GM19452 (cell line): ENCODE data around the gene NAV2.

ENCODE experiments used
- ATAC-seq: cut with Tn5 transposase; IDR thresholded peaks from one replicate; pipeline ENCODE4 v1.9.1; 2021; ENCODE audit not compliant: unreplicated experiment

Gene NAV2

GRCh38 chr11:19686234-19686633, 26.4 kb upstream of the NAV2 start:
- ATAC-seq, result no peak

DNA sequence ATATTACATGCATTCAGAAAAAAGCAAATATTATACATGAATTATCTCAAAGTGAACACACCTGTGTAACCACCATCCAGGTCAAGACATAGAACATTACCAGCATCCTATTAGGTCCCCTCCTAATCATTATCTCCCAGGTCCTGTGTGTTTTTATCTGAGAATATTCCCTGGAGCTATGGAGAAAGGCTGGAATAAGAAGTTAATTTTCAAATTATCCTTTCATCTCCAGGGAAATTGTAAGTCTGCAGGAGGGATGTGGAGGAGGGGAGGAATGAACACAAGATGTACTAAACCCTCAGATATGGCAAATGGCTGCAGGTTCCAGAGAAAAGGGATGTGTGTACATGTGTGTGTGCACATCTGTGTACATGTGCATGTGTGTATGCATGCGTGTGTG, 25.2 kb upstream of the NAV2 start:
- ATAC-seq, result no peak

DNA sequence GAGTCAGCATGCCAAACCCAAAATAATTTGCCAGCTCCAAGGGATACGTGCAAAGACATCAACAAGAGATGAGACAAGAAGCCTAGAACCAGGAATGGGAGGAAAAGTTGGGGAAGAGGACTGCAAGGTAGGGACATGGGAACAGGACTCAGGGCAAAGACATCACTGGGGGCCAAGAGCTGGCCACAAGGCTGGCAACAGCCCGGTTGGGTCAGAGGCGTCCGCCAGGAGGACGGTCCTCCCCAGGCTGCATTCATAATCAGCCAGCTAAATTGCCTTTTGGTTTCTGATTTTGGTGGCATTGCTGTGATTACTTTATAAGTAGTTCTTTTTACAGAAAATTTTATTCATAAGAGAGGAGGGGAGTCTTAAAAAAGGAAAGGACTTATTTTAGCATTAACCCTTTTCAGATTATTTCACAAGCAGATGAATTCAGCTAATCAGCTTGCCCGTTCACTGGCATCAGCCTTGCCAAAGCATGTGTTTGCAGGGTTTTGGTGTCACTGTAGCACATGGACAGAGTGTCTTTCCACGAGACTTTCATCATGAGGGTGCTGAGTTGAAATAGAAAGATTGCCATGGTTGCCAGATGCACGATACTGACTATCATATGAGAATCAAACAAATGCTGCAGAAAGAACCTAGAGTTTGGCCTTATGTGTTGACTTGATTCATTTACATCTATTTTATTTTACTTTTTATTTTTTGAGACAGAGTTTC, 23.2 kb upstream of the NAV2 start:
- no peak for ATAC-seq

GRCh38 chr11:19690885-19691284, 21.8 kb upstream of the NAV2 start:
- ATAC-seq, result no peak

GRCh38 chr11:19691815-19692500, 20.7 kb upstream of the NAV2 start:
- no peak for ATAC-seq

DNA sequence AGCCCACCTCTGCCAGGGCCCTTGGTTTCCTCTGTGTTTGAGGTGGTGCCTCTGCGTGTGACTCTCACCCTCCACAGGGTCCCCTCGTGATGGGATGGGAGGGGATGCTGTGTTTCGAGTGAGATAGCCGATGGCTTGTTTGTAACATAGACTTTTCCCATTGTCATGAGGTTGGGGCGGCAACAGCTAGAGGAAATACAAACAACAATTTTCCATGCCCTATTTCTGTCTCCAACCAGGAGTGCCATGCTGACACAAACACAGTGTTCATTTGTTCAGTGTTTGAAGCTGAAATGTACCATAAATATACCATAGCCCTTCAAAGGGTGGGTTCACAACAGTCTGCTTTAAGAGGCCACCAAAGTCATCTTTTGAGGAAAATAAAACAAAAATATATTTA, 19.5 kb upstream of the NAV2 start:
- ATAC-seq, result no peak

DNA sequence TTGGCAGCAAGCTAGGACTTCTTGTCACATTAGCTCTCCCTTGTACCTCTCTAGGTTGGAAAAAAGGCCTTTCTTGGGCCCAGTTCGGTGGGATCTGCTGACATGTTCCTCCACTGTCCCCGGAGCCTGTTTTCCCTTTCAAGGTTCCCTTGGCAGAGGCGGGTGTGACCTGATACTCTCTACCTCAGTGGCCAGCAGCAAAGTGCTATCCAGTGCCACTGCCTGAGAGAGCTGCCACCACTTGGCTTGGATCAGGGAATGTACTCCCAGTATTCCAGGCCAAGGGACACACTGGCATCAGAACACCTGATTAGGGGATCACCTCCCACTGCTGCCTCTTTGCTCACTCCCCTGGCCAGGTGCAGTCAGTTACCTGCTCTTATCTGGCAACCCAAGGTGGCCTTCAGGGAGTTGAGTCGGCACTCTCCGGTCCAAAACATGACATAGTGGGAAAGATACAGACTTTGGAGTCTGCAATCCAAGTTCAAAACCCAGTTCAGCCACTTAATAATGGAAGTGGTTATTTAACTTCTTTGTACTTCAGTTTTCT, 17.8 kb upstream of the NAV2 start:
- ATAC-seq, result no peak

- no peak for ATAC-seq
Measured at GRCh38 chr11:19696073-19696472, 16.6 kb upstream of the NAV2 start.

DNA sequence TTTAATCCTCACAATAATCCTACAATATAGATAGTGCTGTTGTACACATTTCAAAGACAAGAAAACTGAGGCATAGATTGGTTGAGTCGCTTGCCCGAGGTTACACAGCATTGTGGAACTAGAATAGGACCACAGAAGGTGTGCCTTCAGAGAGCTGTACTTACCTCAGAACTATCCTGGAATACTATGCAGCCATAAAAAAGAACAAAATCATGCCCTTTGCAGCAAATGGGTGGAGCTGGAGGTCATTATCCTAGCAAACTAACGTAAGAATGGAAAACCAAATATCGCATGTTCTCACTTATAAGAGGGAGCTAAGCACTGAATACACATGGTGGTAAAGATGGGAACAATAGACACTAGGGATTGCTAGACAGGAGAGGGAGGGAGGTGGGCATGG, 15.7 kb upstream of the NAV2 start:
- no peak for ATAC-seq

GRCh38 chr11:19697721-19698121, 14.9 kb upstream of the NAV2 start:
- no peak for ATAC-seq

DNA sequence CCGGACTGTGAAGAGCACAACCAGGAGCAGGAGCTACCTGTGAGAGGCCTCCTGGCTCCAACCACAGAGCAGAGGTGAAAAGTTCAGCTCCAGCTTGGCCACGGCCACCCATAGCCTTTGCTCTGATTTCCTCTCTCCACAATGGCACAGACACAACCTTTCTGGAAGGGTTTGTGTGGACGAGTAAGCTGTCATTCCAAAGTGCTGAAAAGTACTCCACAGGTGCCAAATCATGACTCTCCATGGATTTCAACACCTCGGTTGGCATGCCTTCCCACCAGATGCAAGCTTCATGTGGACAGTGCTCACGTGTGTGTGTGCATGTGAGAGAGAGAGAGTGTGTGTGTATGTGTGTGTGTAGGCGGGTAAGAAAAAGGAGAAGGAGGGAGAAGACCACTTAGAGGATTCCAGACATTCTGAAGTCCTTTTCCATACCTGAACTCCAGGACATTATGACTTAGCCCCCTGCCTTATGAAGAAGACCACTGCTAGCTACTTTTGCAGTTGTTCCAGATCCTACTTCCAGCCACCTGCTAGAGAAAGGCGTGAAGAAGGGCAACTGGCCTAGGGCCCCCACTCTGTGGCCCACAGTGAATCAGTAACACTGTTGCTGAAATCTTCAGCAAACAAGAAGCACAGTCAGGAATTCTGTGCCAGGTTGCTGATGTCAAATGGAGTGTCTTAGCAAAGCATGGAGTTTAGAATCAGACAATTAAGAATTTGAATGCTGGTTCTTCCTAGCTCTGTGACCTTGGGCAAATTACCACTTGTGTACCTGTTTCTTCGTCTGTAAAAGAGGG, 13.9 kb upstream of the NAV2 start:
- no peak for ATAC-seq

DNA sequence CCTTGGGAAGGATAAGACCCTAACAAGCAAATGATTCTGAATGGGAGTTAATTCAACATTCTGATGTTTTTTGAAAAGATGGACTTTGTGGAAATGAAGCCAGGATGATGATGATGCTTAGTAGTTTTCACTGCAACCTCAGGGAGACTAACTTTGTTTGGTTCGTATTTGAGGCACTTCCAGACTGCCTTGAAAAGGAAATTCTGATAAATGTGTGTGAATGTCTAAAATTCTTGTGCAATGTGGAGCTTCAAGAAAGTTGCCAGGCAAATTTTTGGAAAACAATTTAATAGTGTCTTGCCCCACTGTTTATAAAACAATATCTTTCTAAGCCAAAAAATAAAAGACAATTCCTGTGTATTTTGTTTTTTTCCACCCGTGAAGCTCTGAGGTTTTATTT, 11.2 kb upstream of the NAV2 start:
- no peak for ATAC-seq

GRCh38 chr11:19702620-19703019, 10.0 kb upstream of the NAV2 start:
- ATAC-seq, result no peak

GRCh38 chr11:19703211-19703610, 9.4 kb upstream of the NAV2 start:
- ATAC-seq, result no peak

- ATAC-seq, result no peak
Measured at GRCh38 chr11:19704213-19704612, 8.4 kb upstream of the NAV2 start.

GRCh38 chr11:19705936-19706335, 6.7 kb upstream of the NAV2 start:
- ATAC-seq, result no peak

GRCh38 chr11:19711911-19712280, 741 bp upstream of the NAV2 start:
- no peak for ATAC-seq

GRCh38 chr11:19713196-19714021, 772 bp downstream of the NAV2 start:
- ATAC-seq, result peak; percentile 17

GRCh38 chr11:19714022-19714386, 1.4 kb downstream of the NAV2 start:
- no peak for ATAC-seq

- no peak for ATAC-seq
Measured at GRCh38 chr11:19714387-19715363, 2.0 kb downstream of the NAV2 start.
